GM19023 (cell line): ENCODE results near the gene CHD3.
A peak's percentile ranks its signal among the peaks of the same experiment; 100 is the strongest.
"Not testable (repeated sequence)": the region's sequence is repeated elsewhere in the genome, so short reads cannot be mapped to it uniquely, and the experiment has no call there.

Experiments used
- ATAC-seq: cut with Tn5 transposase; IDR thresholded peaks from one replicate; pipeline ENCODE4 v1.9.1; 2021; ENCODE audit warnings: mild to moderate bottlenecking, moderate library complexity; ENCODE audit not compliant: unreplicated experiment

Gene CHD3

DNA sequence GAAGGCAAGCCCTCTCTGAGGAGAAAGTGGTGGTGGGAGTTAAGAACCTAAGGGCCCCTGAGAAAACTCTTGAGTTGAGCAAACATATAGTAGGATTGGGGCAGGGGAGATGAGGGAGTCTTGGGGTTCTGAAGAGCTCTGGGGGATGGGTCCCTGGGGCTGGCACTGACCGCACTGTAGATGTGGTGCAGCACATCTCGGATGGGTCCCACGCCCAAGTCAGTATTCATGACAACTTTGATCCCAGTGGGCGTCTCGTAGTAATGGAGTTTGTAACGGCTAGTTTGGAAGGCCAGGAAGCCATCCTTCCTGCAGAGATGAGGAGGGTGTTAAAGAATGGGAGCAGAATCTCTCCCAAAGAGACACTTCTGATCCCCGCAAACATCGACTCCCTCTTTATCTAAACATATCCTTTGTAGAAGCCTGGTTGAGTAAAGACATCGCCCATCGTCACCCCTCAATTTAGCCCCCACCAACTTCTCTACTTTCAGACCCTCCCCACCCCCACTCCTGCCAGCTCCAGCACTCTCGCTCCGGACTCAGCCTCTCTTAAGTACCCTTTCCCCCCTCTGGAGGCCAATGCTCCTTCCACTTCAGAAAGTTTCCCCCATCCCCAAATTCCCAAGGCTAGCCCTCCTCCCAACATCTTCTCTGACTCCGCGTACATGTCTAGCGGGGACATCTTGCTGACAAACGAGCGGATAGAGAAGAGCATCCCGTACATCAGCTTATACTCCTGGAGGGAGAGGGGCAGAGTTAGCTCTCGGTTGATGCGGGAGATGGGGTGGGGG, 42.4 kb downstream of the CHD3 start:
- no peak for ATAC-seq

DNA sequence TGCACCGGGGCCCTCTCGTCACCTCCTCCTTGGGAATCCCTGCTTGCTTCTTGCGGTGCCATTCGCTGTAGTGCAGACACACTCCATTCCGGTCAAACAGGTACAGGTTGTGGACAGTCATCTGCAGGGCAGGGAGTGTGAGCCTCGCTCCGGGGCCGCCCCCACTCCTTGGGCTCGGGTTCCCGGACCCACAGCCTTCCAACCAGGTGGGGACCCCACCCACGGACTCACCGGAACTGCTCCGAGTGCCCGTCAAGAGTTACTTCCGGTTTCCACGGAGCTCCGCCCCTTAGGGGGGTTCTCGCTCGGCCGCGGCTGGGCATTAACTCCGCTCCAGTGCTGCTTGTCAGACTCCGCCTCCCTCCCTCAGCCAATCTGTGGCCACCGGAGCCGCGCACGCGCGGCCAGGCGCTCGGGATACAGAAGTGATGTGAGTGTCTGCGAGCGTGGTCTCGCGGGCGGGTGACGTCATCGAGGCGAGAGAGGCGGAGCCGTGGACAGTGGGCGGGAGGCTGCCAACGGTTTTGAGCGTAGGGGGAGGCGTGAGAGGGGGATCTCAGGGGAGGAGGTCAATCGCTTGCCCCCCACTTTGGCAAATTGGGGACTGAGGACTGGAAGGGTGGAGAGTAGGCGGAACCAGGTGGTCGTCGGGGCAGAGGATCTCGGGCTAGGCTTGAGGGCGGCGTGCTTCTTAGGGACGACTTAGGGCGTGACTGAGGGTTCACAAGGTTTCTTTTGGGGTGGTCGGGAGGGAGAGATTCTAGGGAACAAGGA, 43.3 kb downstream of the CHD3 start, which contains the start of the genes CNTROB and TRAPPC1:
CNTROB (plus strand) TSS at position 498 of the 774 bp plus-strand sequence. CDS start 874 bp downstream, outside the sequence.
TRAPPC1 (minus strand) TSS at position 238 of the 774 bp plus-strand sequence; CDS start at position 121, 117 bp downstream.
- ATAC-seq: peak; percentile 95

DNA sequence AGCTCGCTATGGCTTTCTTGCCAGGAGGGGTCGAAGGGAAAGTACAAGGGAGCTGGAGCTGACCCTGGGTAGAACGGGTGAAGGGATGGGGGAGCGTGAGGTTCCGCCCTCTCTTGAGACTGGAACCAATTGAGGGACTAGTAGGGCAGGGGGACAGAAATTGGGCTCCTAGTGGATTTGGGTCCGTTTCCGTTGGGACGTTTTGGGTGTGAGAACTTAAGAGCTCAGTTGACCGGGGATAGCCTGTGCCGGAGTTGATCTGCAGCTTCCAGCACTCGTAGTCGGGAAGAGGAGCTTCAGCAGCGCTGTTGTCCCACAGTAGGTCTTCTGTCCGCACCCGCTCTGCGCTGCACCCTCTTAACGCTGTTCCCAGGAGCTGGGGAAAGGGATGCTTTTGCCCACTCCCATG, 43.9 kb downstream of the CHD3 start:
- peak; percentile 8 for ATAC-seq

DNA sequence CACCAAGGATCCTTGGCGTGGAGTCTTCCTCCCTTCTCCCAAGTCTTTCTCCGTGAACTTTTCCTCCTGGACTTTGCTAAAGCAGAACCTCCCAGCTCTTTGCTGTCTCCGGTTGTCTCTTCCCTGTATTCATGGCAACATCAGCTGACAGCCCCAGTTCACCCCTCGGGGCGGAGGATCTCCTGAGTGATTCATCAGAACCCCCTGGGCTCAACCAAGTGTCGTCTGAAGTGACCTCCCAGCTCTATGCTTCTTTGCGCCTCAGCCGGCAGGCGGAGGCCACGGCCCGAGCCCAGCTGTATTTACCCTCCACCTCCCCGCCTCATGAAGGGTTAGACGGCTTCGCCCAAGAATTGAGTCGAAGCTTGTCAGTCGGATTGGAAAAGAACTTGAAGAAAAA, 44.4 kb downstream of the CHD3 start:
- ATAC-seq: no peak

DNA sequence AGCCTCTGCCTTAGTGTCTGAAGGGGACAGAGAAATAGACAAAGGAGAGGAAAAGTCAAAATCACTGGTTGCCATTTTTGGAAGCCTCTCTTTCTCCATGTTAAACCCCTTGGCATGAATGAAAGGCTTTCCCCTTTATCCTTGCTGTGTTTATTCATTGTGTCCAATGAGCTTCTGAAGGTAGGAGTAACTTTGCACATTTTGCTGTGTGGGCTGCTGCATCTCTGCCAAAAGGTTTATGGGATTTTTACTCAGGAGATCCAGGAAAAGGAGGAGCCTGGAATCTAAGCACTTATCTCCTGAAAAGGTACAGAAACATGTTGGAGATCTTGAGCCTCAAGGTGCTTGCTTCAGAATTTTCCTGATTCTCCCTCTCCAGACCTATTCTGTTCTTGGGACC, 47.3 kb downstream of the CHD3 start:
- no peak for ATAC-seq

DNA sequence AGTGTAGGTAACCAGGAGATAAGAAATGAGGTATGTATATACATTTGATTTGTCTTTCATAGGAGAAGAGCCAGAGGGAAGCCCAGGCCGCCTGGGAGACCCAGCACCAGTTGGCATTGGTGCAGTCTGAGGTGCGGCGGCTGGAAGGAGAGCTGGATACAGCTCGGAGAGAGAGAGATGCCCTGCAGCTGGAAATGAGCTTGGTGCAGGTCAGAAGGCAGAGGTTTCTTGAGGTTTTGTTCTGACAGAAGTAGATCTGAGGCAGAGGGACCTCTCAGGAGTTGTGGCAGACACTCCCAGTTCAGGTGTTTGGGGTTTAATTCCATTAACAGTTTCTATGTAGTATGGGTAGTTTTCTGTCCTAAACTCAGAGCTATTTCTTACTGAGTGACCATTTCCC, 51.4 kb downstream of the CHD3 start:
- no peak for ATAC-seq

DNA sequence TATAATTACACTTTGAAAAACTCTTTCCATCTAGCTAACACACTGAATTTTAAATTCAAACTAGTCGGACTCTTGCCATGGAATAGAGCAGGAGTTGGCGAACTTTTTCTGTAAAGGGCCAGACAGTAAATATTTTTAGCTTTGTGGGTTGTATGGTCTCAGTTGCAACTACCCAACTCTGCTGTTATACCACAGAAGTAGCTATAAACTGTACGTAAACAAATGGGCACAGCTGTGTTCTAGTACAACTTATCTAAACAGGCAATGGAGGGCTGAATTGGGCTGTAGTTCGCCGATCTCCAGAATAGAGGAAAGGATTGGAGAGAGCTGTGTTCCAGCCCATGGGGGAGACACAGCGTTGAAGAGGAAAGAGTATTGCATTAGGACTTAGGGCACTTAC, 52.2 kb downstream of the CHD3 start:
- ATAC-seq: no peak

DNA sequence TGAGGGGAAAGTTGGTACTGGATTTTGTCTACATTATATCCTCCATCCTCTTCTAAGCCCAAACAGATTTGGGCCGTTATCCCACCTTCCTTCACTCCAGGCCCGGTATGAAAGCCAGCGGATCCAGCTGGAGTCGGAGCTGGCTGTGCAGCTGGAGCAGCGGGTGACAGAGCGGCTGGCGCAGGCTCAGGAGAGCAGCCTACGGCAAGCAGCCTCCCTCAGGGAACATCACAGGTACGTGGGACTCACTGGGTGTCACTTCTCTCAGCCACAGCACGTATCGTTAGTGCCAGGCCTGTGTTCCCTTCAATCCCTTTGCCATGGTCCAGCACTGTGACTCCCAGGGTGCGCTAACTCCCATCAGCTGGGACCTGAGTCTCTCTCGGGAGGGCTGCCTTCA, 54.7 kb downstream of the CHD3 start:
- ATAC-seq: no peak

DNA sequence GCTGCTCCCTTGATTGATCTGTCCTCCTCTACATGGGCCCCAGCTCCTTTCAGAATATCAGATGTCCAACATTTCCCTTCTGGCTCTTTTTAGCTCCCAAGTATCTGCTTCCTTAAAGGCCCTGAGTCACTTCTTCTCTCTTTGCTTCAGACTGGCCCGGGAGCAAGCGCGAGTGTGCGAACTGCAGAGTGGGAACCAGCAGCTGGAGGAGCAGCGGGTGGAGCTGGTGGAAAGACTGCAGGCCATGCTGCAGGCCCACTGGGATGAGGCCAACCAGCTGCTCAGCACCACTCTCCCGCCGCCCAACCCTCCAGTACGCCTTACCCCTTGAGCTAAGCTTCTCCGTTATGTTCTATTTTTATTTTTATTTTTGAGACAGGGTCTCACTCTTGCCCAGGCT, 55.7 kb downstream of the CHD3 start:
- ATAC-seq: no peak

DNA sequence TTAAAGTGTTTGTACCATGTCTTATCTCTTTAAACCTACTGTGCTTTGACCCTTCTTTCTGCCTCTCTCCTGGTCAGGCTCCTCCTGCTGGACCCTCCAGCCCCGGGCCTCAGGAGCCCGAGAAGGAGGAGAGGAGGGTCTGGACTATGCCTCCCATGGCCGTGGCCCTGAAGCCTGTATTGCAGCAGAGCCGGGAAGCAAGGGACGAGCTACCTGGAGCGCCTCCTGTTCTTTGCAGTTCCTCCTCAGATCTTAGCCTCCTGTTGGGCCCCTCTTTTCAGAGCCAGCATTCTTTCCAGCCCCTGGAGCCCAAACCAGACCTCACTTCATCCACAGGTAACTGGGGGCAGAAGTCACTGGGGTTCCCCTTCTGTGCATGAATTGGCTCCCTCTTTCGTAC, 57.1 kb downstream of the CHD3 start:
- ATAC-seq: no peak

DNA sequence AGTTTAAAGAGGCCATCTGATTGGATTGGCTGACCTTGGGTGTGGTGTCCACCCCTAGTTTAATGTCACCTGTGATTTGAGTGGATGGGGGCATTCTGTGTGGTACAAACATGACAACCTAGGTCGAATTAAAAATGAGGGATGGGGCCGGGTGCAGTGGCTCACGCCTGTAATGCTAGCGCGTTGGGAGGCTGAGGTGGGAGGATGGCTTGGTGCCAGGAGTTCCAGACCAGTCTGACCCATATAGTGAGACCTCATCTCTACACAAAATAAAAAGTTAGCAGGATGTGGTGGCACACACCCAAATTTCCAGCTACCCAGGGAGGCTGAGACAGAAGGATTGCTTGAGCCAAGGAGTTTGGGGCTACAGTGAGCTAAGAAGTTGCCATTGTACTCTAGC, 57.9 kb downstream of the CHD3 start:
- no peak for ATAC-seq

DNA sequence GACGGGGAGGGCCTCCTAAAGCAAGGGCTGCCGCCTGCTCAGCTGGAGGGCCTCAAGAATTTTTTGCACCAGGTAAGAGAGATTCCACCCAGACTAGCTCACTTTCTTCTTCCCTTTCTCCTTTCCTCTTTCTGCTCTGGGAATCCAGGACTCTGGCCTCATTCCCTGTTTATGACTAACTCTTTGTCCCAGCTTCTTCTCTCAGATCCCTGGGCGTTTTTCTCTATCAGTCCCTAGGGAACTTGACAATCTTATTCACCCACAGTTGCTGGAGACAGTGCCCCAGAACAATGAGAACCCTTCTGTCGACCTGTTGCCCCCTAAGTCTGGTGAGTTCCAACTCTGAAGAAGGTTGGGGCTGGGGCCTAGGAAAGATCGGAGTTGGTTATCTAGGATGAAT, 59.1 kb downstream of the CHD3 start:
- ATAC-seq: no peak

DNA sequence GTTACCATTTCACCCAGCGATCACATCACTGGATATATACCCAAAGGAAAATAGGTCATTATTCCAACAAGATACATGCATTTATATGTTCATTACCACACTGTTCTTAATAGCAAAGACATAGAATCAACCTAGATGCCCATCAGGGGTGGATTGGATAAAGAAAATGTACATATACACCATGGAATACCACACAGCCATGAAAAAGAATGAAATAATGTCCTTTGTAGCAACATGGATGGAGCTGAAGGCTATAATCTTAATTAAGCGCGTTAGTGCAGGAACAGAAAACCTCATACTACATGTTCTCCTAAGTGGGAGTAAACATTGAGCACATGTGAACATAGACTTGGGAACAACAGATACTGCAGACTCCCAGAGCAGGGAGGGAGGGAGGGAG, 62.0 kb downstream of the CHD3 start:
- ATAC-seq: no peak

DNA sequence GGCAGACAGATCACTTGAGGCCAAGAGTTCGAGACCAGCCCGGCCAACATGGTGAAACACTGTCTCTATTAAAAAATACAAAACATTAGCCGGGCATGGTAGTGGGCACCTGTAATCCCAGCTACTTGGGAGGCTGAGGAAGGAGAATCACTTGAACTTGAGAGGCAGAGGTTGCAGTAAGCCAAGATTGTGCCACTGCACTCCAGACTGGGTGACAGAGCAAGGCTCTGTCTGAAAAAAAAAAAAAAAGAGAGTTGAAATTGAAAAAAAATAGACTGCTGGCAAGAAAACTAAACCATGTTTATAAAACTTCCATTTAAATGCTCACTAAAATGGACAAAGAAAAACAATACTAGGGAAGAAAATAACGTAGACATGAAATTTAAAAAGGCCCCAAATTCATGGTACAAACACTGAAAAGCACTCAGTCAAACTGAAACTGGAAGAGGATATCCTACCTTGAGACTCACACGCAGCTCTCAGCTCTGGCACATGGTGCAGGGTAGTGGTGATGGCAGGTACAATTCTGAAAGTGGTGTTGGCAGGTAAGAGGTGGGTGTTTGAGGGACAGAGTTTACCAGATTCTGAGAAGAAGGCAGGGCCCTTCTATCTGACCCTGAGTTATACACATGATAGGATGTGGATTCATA, 62.7 kb downstream of the CHD3 start:
- ATAC-seq: no peak

DNA sequence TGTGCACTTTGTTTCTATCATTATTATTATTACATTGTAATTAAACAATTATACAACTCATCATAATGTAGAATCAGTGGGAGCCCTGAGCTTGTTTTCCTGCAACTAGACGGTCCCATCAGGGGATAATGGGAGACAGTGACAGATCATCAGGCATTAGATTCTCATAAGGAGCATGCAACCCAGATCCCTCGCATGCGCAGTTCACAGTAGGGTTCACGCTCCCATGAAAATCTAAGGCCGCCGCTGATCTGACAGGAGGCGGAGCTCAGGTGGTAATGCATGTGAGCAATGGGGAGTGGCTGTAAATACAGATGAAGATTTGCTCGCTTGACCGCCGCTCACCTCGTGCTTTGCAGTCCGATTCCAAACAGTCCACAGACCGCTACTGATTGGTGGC, 64.7 kb downstream of the CHD3 start:
- not testable (repeated sequence) for ATAC-seq

DNA sequence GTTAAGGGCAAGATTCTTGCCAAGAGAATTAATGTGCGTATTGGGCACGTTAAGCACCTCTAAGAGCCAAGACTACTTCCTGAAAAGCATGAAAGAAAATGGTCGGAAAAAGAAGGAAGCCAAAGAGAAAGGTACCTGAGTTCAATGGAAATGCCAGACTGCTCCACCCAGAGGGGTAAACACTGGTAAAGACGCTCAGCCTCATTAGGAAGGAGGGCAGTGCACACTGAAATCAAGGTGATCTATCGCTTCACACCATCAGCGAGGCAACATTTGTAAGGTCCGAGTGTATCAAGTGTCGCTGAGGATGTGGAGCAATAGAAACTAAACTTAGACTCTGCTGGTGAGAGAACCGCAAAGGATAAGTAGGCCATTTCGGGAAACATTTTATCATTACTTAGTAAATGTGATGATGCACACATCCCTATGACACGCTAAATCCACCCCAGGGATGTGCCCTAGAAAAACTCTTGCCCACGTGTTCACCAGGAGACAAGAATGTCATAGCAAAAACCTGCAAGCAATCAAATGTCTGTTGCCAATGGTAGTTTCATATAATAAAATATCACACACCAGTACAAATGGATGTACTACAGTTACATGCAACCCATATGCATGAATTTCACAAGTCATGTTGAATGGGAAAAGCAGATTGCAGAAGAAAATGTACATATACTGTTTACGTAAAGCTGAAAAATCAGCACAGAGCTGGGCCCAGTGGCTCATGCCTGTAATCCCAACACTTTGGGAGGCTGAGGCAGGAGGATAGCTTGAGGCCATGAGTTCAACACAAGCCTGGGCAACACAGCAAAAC, 67.0 kb downstream of the CHD3 start:
- no peak for ATAC-seq

DNA sequence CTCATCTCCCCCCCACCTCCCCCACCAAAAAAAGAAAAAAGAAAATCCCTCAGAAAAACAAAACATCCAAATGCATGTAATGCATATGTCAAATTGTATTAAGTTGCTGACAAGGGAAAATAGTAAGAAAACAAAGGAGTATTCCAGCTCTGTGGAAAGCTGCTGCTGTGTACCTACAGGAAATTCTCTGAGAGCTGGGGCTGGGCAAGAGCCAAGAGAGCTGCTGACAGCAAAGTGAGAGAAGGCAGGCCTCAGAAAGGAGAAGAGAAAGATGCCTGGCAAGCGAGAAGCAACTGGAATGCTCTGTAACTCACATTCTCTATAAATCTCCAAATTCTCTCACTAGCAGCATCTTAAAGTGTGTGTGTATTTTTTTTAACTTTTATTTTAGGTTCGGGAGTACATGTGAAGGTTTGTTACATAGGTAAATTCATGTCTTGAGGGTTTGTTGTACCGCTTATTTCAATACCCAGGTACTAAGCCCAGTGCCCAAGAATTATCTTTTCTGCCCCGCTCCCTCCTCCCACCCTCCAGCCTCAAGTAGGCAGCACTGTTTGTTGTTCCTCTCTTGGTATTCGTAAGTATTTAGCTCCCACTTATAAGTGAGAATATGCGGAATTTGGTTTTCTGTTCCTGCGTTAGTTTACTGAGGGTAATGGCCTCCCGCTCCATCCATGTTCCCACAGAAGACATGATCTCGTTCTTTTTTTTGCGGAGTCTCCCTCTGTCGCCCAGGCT, 67.8 kb downstream of the CHD3 start:
- ATAC-seq: no peak

DNA sequence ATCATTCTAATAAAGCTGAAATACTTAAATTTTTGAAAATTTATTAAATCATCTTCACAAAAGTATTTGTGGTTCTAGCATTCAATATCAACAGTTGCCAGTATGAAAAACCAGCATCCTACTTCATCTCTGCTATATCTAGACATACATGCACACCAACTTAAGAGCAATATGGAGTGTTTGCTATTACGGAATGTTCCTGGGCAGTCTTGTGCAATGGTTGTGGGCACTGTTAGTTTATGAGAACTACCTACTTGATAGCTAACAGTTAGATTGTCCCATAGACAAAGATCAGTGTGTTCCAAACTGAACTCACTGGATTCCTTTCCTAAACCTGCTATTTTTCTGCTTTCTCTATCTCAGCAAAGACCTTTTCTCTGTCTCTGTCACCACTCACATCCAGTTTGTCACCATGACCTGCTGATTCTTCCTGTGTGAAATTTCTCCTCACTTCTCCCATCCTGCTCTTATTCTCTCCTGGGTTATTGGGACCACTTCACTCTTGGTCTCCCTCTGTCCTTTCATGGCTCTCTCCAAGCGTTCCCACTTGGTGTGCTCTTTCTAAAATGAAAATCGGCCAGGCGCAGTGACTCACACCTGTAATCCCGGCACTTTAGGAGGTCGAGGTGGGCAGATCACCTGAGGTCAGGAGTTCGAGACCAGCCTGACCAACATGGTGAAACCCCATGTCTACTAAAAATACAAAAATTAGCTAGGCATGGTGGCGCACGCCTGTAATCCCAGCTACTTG, 71.1 kb downstream of the CHD3 start:
- ATAC-seq: no peak

DNA sequence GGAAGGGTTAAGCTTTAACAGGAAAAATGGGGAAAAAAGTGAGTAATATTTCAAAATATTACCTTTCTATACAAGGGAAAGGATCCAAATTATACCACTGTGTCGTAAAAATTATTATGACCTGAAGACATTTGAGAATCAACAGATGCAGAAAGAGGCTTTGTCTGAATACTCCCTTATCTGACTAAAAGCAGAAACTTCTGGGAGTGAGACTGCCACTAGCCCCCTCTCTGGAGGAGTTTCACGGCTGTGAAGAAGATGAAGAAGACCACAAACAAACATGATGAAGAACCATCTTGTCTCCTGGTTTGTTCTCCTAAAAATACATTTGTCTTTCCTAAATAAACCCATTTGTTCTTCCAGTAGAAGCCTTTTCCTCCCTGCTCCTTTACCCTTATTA, 72.8 kb downstream of the CHD3 start:
- ATAC-seq: no peak
